H7 (cell line): ENCODE results near the gene FNDC1. TPM values are rescaled to one million over a fixed set of nuclear protein-coding genes. Genes with fewer than 3 reads are reported as not detected.

ENCODE experiments used
- DNase-seq: peaks from one replicate; pipeline ENCODE4 v3.0.0; 2012
- H3K27me3 ChIP-seq: 2 replicates; pipeline ENCODE4 v1.6.0; 2011; ENCODE audit warnings: mild to moderate bottlenecking, low read length; ENCODE audit not compliant: control insufficient read depth, insufficient read depth
- H3K36me3 ChIP-seq: replicated peaks from 2 replicates; pipeline ENCODE4 v1.5.1; 2011; ENCODE audit warnings: low read length; ENCODE audit not compliant: control insufficient read depth, insufficient read depth
- H3K4me3 ChIP-seq: 2 replicates; pipeline ENCODE4 v1.5.1; 2011; ENCODE audit warnings: low read depth, mild to moderate bottlenecking, control low read depth, low read length, moderate library complexity; ENCODE audit not compliant: insufficient read depth
- total RNA-seq: library from RNA; depleted of rRNA; stranded (reverse); fragments of >200 nt; shearing (Covaris generic); gene quantifications from 2 replicates; pipeline ENCODE4 v1.2.3, GENCODE V29; 2014

The FNDC1 gene
- total RNA-seq, 1 experiment from 2014 or later: not detected

GRCh38 chr6:159233365-159234101, 64.3 kb downstream of the FNDC1 start:
- Histone ChIP-seq H3K4me3 (no peak overlapping the region; the same call in 1 of the 2 replicates), H3K36me3 (no peaks in the 10 kb centered on the region), H3K27me3 (peaks cover 12% of the 10 kb centered on the region; the same call in 1 of the 2 replicates)
- DNase-seq: peak; percentile 89

GRCh38 chr6:159234102-159234553, 64.9 kb downstream of the FNDC1 start:
- peaks cover 12% of the 10 kb centered on the region; the same call in 1 of the 2 replicates for H3K27me3 ChIP-seq
- DNase-seq: peak; percentile 72

DNA sequence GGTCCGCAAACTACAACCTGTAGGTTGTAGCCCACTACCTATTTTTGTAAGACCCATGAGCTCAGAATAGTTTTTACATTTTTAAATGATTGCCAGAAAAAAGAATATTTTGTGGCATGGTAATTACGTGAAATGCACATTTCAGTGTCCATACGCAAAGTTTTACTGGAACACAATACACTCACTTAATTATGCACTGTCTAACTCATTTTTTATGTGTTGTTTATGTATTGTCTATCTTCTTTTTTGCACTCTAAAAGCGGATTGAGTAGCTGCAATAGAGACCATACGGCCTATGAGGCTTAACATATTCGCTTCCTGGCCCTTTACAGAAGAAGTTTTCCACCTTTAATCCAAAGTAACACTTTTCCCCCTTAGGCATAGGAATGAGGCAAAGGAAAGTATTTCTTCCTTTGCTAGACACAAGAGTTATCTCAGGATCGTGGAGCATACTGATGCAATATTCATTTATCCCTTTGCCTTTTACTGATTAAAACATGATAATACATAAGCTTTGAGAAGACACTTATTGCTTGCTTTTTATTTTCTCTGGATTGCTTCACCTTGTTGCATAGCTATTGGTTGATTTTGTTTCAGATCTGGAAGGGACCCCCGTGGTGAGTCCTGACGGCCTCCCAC, 69.8 kb downstream of the FNDC1 start:
- no peak for DNase-seq
- no peak overlapping the region for H3K4me3 ChIP-seq
- H3K36me3 ChIP-seq: no peaks in the 10 kb centered on the region
- peaks cover 5% of the 10 kb centered on the region; the same call in 1 of the 2 replicates for H3K27me3 ChIP-seq

More at GRCh38 chr6:159234102-159234553, 64.9 kb downstream of the FNDC1 start:
- Histone ChIP-seq H3K36me3 (no peaks in the 10 kb centered on the region), H3K4me3 (no peak overlapping the region; the same call in 1 of the 2 replicates)

- Histone ChIP-seq H3K4me3 (no peak overlapping the region), H3K27me3 (no peaks in the 10 kb centered on the region), H3K36me3 (no peaks in the 10 kb centered on the region)
- no peak for DNase-seq
These were observed 79.9 kb downstream of the FNDC1 start for GRCh38 chr6:159249128-159249527.

DNA sequence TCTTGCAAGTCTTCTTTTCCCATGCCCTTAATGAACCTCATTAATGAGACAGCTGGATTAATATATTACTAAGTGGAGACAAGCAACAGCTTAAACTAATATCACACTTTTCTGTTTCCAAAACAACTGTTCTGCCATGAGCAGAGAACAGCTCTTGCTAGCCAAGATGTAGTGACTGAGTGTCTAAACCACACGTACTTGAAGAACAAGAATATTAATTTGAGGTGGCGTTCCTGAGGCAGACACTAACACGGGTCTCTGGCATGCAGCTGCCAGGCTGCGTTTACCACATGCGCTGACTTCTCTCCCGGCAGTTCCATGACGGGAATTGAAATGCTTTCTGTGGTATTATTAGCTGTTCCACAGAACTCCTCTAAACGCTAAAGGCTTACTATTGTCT, 80.6 kb downstream of the FNDC1 start:
- DNase-seq: no peak

DNA sequence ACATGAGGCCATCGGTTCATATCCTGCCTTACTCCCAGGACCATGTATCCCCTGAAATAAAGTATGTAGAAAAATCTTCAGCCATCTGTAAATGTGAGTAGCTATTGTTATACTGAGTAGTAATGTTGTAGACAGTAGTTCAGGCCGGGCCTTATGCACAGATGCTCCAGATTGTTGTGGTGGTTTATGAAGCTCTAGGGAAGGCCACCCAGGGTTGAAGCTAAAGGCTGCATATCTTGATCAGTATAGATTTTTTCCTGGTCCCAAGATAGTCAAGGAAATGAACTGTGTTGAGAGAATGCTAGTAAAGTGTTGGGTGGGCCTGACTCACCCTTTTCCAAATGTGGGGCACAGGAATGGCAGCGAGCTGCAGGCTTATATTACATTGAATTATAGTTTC, 81.4 kb downstream of the FNDC1 start:
- no peak overlapping the region for H3K4me3 ChIP-seq
- no peaks in the 10 kb centered on the region for H3K27me3 ChIP-seq
- DNase-seq: no peak
- H3K36me3 ChIP-seq: no peaks in the 10 kb centered on the region

More for the DNA sequence above, 80.6 kb downstream of the FNDC1 start:
- Histone ChIP-seq H3K4me3 (no peak overlapping the region), H3K36me3 (no peaks in the 10 kb centered on the region), H3K27me3 (no peaks in the 10 kb centered on the region)

- DNase-seq: peak; percentile 77
These were observed 83.8 kb downstream of the FNDC1 start for GRCh38 chr6:159252955-159253508.

DNA sequence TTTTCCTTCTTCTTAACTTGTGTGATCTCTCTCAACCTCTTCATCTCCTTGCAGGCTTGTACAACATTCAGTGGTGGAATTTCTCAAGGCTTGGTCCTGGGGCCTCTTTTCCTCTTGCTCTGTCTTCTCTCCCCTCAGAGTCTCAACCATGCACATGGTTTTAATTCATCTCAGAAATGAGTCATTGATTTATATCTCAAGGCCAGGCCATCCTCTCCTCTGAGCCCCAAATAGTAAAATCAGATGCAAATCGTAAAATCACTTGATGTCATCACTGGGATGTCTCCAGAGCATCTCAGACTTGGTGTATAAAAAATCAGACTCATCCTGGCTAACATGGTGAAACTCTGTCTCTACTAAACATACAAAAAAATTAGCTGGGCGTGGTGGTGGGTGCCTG, 85.0 kb downstream of the FNDC1 start:
- DNase-seq: no peak
- Histone ChIP-seq H3K27me3 (no peaks in the 10 kb centered on the region; the same call in 1 of the 2 replicates), H3K4me3 (no peak overlapping the region), H3K36me3 (no peaks in the 10 kb centered on the region)

More at GRCh38 chr6:159252955-159253508, 83.8 kb downstream of the FNDC1 start:
- Histone ChIP-seq H3K4me3 (no peak overlapping the region), H3K36me3 (no peaks in the 10 kb centered on the region), H3K27me3 (no peaks in the 10 kb centered on the region; the same call in 1 of the 2 replicates)

GRCh38 chr6:159255434-159255951, 86.3 kb downstream of the FNDC1 start:
- H3K36me3 ChIP-seq: no peaks in the 10 kb centered on the region
- no peak for DNase-seq
- no peaks in the 10 kb centered on the region; the same call in 1 of the 2 replicates for H3K27me3 ChIP-seq
- no peak overlapping the region for H3K4me3 ChIP-seq

- DNase-seq: no peak
- Histone ChIP-seq H3K4me3 (no peak overlapping the region), H3K27me3 (no peaks in the 10 kb centered on the region; the same call in 1 of the 2 replicates), H3K36me3 (no peaks in the 10 kb centered on the region)
These were observed 86.9 kb downstream of the FNDC1 start for GRCh38 chr6:159256128-159256527.

- Histone ChIP-seq H3K36me3 (no peaks in the 10 kb centered on the region), H3K4me3 (no peak overlapping the region), H3K27me3 (no peaks in the 10 kb centered on the region; the same call in 1 of the 2 replicates)
- DNase-seq: no peak
These were observed 88.6 kb downstream of the FNDC1 start for GRCh38 chr6:159257846-159258245.

DNA sequence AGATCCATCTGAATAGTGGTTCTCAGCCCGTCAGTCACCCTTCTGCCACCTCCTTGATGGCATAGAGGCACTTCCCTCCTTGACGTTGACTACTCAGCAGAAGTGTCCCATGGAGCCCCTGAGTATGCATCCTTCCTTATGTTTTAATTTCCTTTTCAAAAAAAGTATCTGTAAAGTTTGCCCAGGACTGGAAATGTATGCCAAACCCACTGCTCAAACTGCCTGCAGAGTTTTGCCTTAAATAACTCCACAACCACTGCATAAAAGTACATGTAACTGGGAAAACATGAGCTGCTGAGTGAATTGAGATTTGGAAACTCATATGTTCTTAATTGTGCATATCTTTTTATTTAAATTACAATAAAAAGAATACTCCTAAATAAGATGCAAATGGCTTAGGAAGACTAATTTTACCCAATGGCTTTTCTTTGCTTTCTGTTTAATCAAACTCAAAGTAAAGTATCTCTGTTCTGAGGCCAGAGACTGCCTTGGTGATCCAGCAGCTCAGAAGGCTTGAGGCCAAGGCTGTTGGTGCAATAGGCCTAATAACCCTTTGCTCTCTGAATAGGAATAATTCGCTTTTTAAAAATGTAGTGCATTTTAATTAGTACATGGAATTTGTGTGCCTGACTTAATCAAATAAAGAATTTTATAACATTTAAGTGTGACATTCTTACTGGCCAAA, 90.4 kb downstream of the FNDC1 start:
- Histone ChIP-seq H3K27me3 (no peaks in the 10 kb centered on the region; the same call in 1 of the 2 replicates), H3K36me3 (no peaks in the 10 kb centered on the region), H3K4me3 (no peak overlapping the region)
- DNase-seq: no peak

GRCh38 chr6:159260208-159260607, 91.0 kb downstream of the FNDC1 start:
- H3K36me3 ChIP-seq: no peaks in the 10 kb centered on the region
- no peak for DNase-seq
- no peaks in the 10 kb centered on the region; the same call in 1 of the 2 replicates for H3K27me3 ChIP-seq
- H3K4me3 ChIP-seq: no peak overlapping the region

- H3K36me3 ChIP-seq: no peaks in the 10 kb centered on the region
- no peak for DNase-seq
- H3K27me3 ChIP-seq: no peaks in the 10 kb centered on the region
- H3K4me3 ChIP-seq: no peak overlapping the region
These were observed 92.8 kb downstream of the FNDC1 start for GRCh38 chr6:159261995-159262394.
